Endothelial cell of umbilical vein (primary cell): ENCODE data around the gene CFAP161. TPM values are rescaled to one million over a fixed set of nuclear protein-coding genes. Genes with fewer than 3 reads are reported as not detected.

Experiments used
- BruUV-seq: library from RNA; stranded (reverse); fragments of 400-500 nt; replicated peaks from 2 replicates; lab custom pipeline; 2021; lab: Mats Ljungman, UMichigan
- CTCF ChIA-PET: fragments of 300-600, 350-600 bp; sonication (Branson Sonifier 250); formaldehyde crosslinking; loops from one replicate; lab custom pipeline; 2021; ENCODE audit warnings: antibody characterized with exemption, inconsistent platforms; lab: Charles Lee
- POLR2A ChIA-PET: fragments of 300-600, 350-600 bp; sonication (Branson Sonifier 250); formaldehyde crosslinking; loops from one replicate; lab custom pipeline; 2021; ENCODE audit warnings: antibody characterized with exemption, inconsistent platforms; lab: Charles Lee
- DNase-seq: peaks from one replicate; pipeline ENCODE4 v3.0.0-alpha.2; 2011; ENCODE audit warnings: low read depth, low spot score
- FAIRE-seq: peaks from 2 replicates; lab custom pipeline; 2011; peaks lifted over from hg19 to GRCh38; lab: Jason Lieb, UNC
- H2AFZ ChIP-seq: 2 replicates; pipeline ENCODE4 v1.6.0; 2012; ENCODE audit warnings: low read depth, low read length, control low read depth, inconsistent platforms
- H3K27ac ChIP-seq: 2 replicates; pipeline ENCODE4 v1.5.1; 2011; ENCODE audit warnings: low read depth, mild to moderate bottlenecking, control low read depth, low read length, moderate library complexity; ENCODE audit not compliant: insufficient read depth
- H3K27me3 ChIP-seq, 2 experiments: 2 replicates each; pipeline versions ENCODE4 v1.6.0 to v1.6.1; 2011; ENCODE audit warnings: low read length in 2 of 2, mixed read lengths in 1 of 2; ENCODE audit not compliant: control insufficient read depth in 2 of 2, insufficient read depth in 2 of 2
- H3K36me3 ChIP-seq, 2 experiments: 2 replicates in 1 of 2; 3 replicates in 1 of 2; pipeline ENCODE4 v1.5.1; 2011; ENCODE audit warnings: low read length in 2 of 2, mild to moderate bottlenecking in 1 of 2, moderate library complexity in 1 of 2; ENCODE audit not compliant: control insufficient read depth in 2 of 2, insufficient read depth in 2 of 2; ENCODE audit errors: extremely low read depth in 1 of 2
- H3K4me1 ChIP-seq: 3 replicates; pipeline ENCODE4 v1.5.1; 2011; ENCODE audit warnings: mild to moderate bottlenecking, low read length; ENCODE audit not compliant: control insufficient read depth, insufficient read depth; ENCODE audit errors: extremely low read depth
- H3K4me2 ChIP-seq: 2 replicates; pipeline ENCODE4 v1.6.1; 2011; ENCODE audit warnings: low read length, control low read depth, mixed read lengths; ENCODE audit not compliant: insufficient read depth
- H3K4me3 ChIP-seq, 3 experiments: fragments of 200-600 bp in 1 of 3; sonication (generic), shearing (Covaris generic) in 1 of 3; replicated peaks in 1 of 3; 2 replicates each; pipeline ENCODE4 v1.5.1; 2011 to 2016; ENCODE audit warnings: control low read depth in 3 of 3, low read length in 3 of 3, mild to moderate bottlenecking in 2 of 3, inconsistent platforms in 1 of 3, low read depth in 1 of 3, moderate library complexity in 1 of 3; ENCODE audit not compliant: insufficient read depth in 1 of 3
- H3K79me2 ChIP-seq: 2 replicates; pipeline ENCODE4 v1.6.0; 2012; ENCODE audit warnings: low read length, inconsistent platforms; ENCODE audit not compliant: control insufficient read depth, insufficient read depth
- H3K9ac ChIP-seq: replicated peaks from 2 replicates; pipeline ENCODE3; 2011; ENCODE audit warnings: low read length, control low read depth; ENCODE audit not compliant: insufficient read depth; ENCODE audit errors: extremely low read depth
- H3K9me1 ChIP-seq: replicated peaks from 3 replicates; pipeline ENCODE4 v1.6.0; 2011; ENCODE audit warnings: mild to moderate bottlenecking, low read length; ENCODE audit not compliant: control insufficient read depth, insufficient read depth; ENCODE audit errors: extremely low read depth
- H3K9me3 ChIP-seq: replicated peaks from 2 replicates; pipeline ENCODE4 v1.5.1; 2012; ENCODE audit warnings: low read length, inconsistent platforms; ENCODE audit not compliant: control insufficient read depth, insufficient read depth
- H4K20me1 ChIP-seq: replicated peaks from 2 replicates; pipeline ENCODE3; 2011; ENCODE audit warnings: mild to moderate bottlenecking, low read length; ENCODE audit not compliant: control insufficient read depth, insufficient read depth; ENCODE audit errors: extremely low read depth
- FOS ChIP-seq: IDR thresholded peaks from 2 replicates; pipeline ENCODE4 v1.6.1; 2011; ENCODE audit warnings: mild to moderate bottlenecking, low read length, moderate library complexity, borderline replicate concordance; ENCODE audit not compliant: insufficient read depth
- GATA2 ChIP-seq: IDR thresholded peaks from 2 replicates; pipeline ENCODE4 v1.7.0; 2011; ENCODE audit warnings: low read depth, mild to moderate bottlenecking, moderate library complexity, mixed read lengths, low read length; ENCODE audit not compliant: insufficient read length, insufficient read depth
- JUN ChIP-seq: IDR thresholded peaks from 2 replicates; pipeline ENCODE4 v1.6.1; 2011; ENCODE audit warnings: borderline replicate concordance, low read depth; ENCODE audit not compliant: insufficient read length, insufficient read depth
- MYC ChIP-seq: IDR thresholded peaks from one replicate; pipeline ENCODE4 v1.6.1; 2011; ENCODE audit warnings: mild to moderate bottlenecking, low read depth, low read length
- dilution Hi-C: fragments of 300-500 bp; cut with MboI; formaldehyde crosslinking; loops from one replicate; pipeline ENCODE4 v1.15.0; 2019; ENCODE audit warnings: low sequenced_read_pairs; ENCODE audit not compliant: extremely low pct_ligation_motif_present
- intact Hi-C: fragments of 100-400 bp; cut with micrococcal nuclease; formaldehyde crosslinking; loops from one replicate; pipeline ENCODE4 v1.10.0; 2022
- polyA plus RNA-seq, 4 experiments: library from polyadenylated mRNA; depleted of rRNA in 3 of 4; stranded (reverse) in 3 of 4; unstranded in 1 of 4; fragments of >200 nt; gene quantifications; 2 replicates each; pipeline versions ENCODE4 v1.2.1 to v1.2.3, GENCODE V29; 2011 to 2012; ENCODE audit warnings: missing spikeins in 1 of 4
- total RNA-seq: library from RNA; stranded (reverse); gene quantifications from 2 replicates; pipeline ENCODE4 v1.2.3, GENCODE V29; 2021

The CFAP161 gene
- total and polyA plus RNA-seq, 2 donors (not counting 3 experiments of a cell fraction or from before 2014, with no cell fraction given) = 0.08 TPM; not detected in 1

- Histone ChIP-seq H3K4me3 (no peak overlapping the region), H3K9me3 (no peaks in the 10 kb centered on the region), H3K36me3 (no peaks in the 10 kb centered on the region), H3K9ac (no peak overlapping the region), H3K4me2 (no peak overlapping the region), H3K9me1 (no peaks in the 10 kb centered on the region), H2AFZ (no peak overlapping the region), H3K27me3 (no peaks in the 10 kb centered on the region), H4K20me1 (no peaks in the 10 kb centered on the region), H3K79me2 (no peaks in the 10 kb centered on the region), H3K4me1 (no peaks in the 10 kb centered on the region), H3K27ac (no peak overlapping the region)
- DNase-seq (no peak), FAIRE-seq (no peak)
- ChIA-PET POLR2A (no interaction called here), CTCF (interaction anchor here (2.8 to 10.3 kb wide), 3 partner anchors 12 to 114 kb away, joined by 13 to 472 read pairs (median 36); no protein-coding TSS in a partner anchor)
- TF ChIP-seq MYC = no peak
- TF ChIP-seq GATA2 = no peak
- dilution Hi-C loops (no loop called here), intact Hi-C loops (loop anchor here (1.0 kb wide), 1 partner anchor 175 kb away; no protein-coding TSS in a partner anchor)
- BruUV-seq = no TSS peak
These were observed 18.3 kb downstream of the CFAP161 start for GRCh38 chr15:81152339-81152738.

GRCh38 chr15:81152799-81153198 lies 18.7 kb downstream of the CFAP161 start:
- intact Hi-C loops = loop anchor here (1.0 kb wide), 1 partner anchor 175 kb away; no protein-coding TSS in a partner anchor
- Histone ChIP-seq H4K20me1 (no peaks in the 10 kb centered on the region), H2AFZ (no peak overlapping the region), H3K9me3 (no peaks in the 10 kb centered on the region), H3K4me3 (no peak overlapping the region), H3K79me2 (no peaks in the 10 kb centered on the region), H3K4me1 (no peaks in the 10 kb centered on the region), H3K4me2 (no peak overlapping the region), H3K27me3 (no peaks in the 10 kb centered on the region), H3K9ac (no peak overlapping the region), H3K27ac (no peak overlapping the region), H3K9me1 (no peaks in the 10 kb centered on the region), H3K36me3 (no peaks in the 10 kb centered on the region)
- TF ChIP-seq GATA2 (no peak), MYC (no peak), FOS (no peak), JUN (no peak)
- FAIRE-seq = no peak
- dilution Hi-C loops = no loop called here
- ChIA-PET CTCF (interaction anchor here (1.4 to 10.3 kb wide), 4 partner anchors 9 to 114 kb away, joined by 4 to 472 read pairs (median 24); no protein-coding TSS in a partner anchor), POLR2A (no interaction called here)
- no TSS peak for BruUV-seq
- DNase-seq = no peak
